Tibial nerve (tissue), 4 donors: Measurements from ENCODE around the gene TOR2A. TPM values are rescaled to one million over a fixed set of nuclear protein-coding genes. Genes with fewer than 3 reads are reported as not detected.

Experiments
- DNase-seq, 2 donors: peaks; one replicate each; pipeline ENCODE4 v3.0.0-alpha.2; 2019; ENCODE audit warnings: low spot score in 2 of 2
- H3K27ac ChIP-seq, 4 donors: fragments of 200-600 bp; sonication (generic) in 3 of 4; one replicate each; pipeline ENCODE4 v1.5.1; 2017 to 2019; ENCODE audit warnings: mild to moderate bottlenecking in 1 of 4
- H3K27me3 ChIP-seq, 2 donors: fragments of 200-600 bp; sonication (generic) in 1 of 2; one replicate each; pipeline versions ENCODE4 v1.5.1 to v1.6.0; 2017 to 2019
- H3K36me3 ChIP-seq, 3 donors: fragments of 200-600 bp; sonication (generic); one replicate each; pipeline ENCODE4 v1.5.1; 2018 to 2019
- H3K4me1 ChIP-seq, 4 donors: fragments of 200-600 bp; sonication (generic) in 3 of 4; one replicate each; pipeline ENCODE4 v1.5.1; 2017 to 2019
- H3K4me3 ChIP-seq, 4 donors: fragments of 200-600 bp; sonication (generic) in 3 of 4; one replicate each; pipeline ENCODE4 v1.5.1; 2017 to 2019; ENCODE audit warnings: mild to moderate bottlenecking in 1 of 4, moderate library complexity in 1 of 4
- H3K9me3 ChIP-seq, 4 donors: fragments of 200-600 bp; sonication (generic) in 3 of 4; one replicate each; pipeline ENCODE4 v1.5.1; 2017 to 2019
- EP300 ChIP-seq, 2 donors: sonication (generic); formaldehyde crosslinking; IDR thresholded peaks; one replicate each; pipeline ENCODE4 v1.6.1; 2017; ENCODE audit warnings: antibody characterized with exemption in 2 of 2, mild to moderate bottlenecking in 1 of 2
- POLR2A ChIP-seq, 2 donors: fragments of 450-650 bp; IDR thresholded peaks; one replicate each; pipeline ENCODE4 v1.6.1; 2017; ENCODE audit warnings: antibody characterized with exemption in 2 of 2, mild to moderate bottlenecking in 2 of 2, moderate library complexity in 2 of 2
- WGBS, 2 donors: methylation state at CpG; one replicate each; pipeline ENCODE4 v1.1.5; 2018; 5-methylcytosine and 5-hydroxymethylcytosine counted together
- total RNA-seq, 4 donors: library from RNA; depleted of rRNA; stranded (reverse); fragments of >200 nt; gene quantifications; one replicate each; pipeline ENCODE4 v1.1.0, GENCODE V29; 2016
- TF ChIP-seq, protein P1 (sequence below), 5 experiments: fragments of 200-600 bp in 3 of 5; fragments of 450-650 bp in 2 of 5; sonication (generic) in 3 of 5; IDR thresholded peaks; one replicate each; pipeline ENCODE4 v1.5.1; 2016 to 2019; ENCODE audit warnings: antibody characterized with exemption in 5 of 5, mild to moderate bottlenecking in 3 of 5, moderate library complexity in 2 of 5

TOR2A gene
- total RNA-seq, 4 donors from 2014 or later = 13.3 to 15.3 (median 14.4) TPM

DNA sequence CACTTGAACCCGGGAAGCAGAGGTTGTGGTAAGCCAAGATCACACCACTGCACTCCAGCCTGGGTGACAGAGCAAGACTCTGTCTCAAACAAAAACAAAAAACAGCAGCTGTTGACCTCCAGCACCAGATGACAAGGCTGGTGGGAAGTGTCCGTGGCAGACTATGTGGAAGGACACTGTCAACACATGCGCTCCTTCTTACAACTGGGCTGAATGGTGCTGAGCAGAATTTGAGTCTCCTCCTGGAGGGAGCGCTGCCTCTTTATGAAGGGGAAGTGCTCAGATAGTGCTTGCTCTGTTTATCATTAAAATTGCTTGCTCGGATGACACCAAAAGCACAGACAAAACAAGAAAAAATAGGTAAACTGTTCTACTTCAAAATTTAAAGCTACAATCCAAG lies 37.5 kb downstream of the TOR2A start:
- TF ChIP-seq, protein P1, sequence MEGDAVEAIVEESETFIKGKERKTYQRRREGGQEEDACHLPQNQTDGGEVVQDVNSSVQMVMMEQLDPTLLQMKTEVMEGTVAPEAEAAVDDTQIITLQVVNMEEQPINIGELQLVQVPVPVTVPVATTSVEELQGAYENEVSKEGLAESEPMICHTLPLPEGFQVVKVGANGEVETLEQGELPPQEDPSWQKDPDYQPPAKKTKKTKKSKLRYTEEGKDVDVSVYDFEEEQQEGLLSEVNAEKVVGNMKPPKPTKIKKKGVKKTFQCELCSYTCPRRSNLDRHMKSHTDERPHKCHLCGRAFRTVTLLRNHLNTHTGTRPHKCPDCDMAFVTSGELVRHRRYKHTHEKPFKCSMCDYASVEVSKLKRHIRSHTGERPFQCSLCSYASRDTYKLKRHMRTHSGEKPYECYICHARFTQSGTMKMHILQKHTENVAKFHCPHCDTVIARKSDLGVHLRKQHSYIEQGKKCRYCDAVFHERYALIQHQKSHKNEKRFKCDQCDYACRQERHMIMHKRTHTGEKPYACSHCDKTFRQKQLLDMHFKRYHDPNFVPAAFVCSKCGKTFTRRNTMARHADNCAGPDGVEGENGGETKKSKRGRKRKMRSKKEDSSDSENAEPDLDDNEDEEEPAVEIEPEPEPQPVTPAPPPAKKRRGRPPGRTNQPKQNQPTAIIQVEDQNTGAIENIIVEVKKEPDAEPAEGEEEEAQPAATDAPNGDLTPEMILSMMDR (IDR thresholded peaks at IDR 0.05) = no peak
- TF ChIP-seq POLR2A (IDR thresholded peaks at IDR 0.05) (no peak), EP300 (IDR thresholded peaks at IDR 0.05) (no peak)
- Histone ChIP-seq H3K27me3 (no peaks in the 10 kb centered on the region), H3K27ac (no peak overlapping the region), H3K36me3 (peaks cover 0 to 16% (median 0%) of the 10 kb centered on the region in 3 donors), H3K4me3 (no peak overlapping the region), H3K9me3 (no peaks in the 10 kb centered on the region), H3K4me1 (peaks cover 0 to 26% (median 3%) of the 10 kb centered on the region in 4 donors)
- DNase-seq = no peak
- 74 to 76% methylated on average over 5 of the region's 5 CpGs for WGBS, 2 donors

DNA sequence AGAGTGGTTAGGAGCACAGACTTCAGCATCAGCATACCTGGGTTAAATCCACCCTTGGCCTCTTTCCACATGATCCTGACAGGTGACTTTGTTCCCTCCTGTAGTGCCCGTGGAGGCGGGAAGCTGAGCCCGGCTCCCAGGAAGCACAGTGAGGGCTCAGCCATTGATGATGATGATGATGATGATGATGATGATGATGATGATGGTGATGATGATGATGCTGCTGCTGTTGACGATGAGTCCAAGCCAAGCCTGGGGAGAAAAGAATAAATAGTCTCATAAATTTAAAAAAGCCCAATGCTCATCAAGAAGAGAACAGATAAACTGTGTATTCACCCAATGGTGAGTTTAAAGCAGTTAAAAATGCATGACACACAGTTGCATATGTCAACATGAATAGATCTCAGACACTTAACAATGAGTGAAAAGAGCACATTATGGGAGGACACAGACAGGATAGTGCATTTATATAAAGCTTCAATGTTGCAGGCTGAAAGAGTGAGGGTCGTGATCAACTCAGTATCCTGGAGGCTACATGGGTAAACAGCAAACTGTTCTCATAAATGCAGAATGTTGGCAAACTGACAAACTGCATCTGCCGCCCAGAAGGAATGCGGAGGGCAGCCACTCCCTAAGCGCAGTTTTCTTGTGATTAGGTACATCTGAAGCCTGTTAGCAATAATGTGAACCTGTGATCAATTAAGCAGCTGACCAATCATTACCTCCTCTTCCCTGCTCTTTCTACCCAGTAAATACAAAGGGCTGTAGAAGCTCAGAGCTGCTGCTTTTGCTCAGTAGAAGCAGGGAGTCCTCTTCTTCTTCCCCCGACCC lies 40.0 kb downstream of the TOR2A start:
- TF ChIP-seq EP300 (IDR thresholded peaks at IDR 0.05) (no peak), POLR2A (IDR thresholded peaks at IDR 0.05) (no peak)
- TF ChIP-seq, protein P1 (IDR thresholded peaks at IDR 0.05) = no peak
- Histone ChIP-seq H3K27me3 (no peaks in the 10 kb centered on the region), H3K9me3 (no peaks in the 10 kb centered on the region), H3K27ac (peak overlapping the region in 2 of 4 donors; percentile 34 to 50), H3K36me3 (peaks cover 0 to 38% (median 0%) of the 10 kb centered on the region in 3 donors), H3K4me1 (peaks cover 0 to 25% (median 3%) of the 10 kb centered on the region in 4 donors), H3K4me3 (no peak overlapping the region)
- DNase-seq = no peak
- 47 to 56% methylated on average over 9 of the region's 9 CpGs for WGBS, 2 donors

DNA sequence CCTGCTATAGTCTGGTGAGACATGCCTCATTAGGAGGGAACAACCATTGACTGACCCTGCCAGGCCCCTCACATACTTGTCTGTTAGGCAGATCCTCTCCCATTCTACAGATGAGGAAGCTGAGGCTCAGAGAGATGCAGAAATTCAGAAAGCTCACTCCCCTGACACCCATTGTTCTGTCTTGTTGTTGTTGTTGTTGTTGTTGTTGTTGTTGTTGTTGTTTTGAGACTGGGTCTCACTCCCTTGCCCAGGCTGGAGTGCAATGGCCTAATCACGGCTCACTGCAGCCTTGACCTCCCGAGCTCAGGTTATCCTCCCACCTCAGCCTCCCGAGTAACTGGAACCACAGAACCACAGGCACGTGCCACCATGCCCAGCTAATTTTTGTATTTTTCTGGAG lies 41.4 kb downstream of the TOR2A start:
- WGBS, 2 donors = 86 to 91% methylated on average over 4 of the region's 4 CpGs
- Histone ChIP-seq H3K27me3 (no peaks in the 10 kb centered on the region), H3K27ac (no peak overlapping the region), H3K4me3 (no peak overlapping the region), H3K4me1 (peaks cover 0 to 12% (median 0%) of the 10 kb centered on the region in 4 donors), H3K9me3 (no peaks in the 10 kb centered on the region), H3K36me3 (peaks cover 0 to 52% (median 0%) of the 10 kb centered on the region in 3 donors)
- no peak for TF ChIP-seq POLR2A (IDR thresholded peaks at IDR 0.05)
- TF ChIP-seq, protein P1 (IDR thresholded peaks at IDR 0.05) = no peak
- no peak for TF ChIP-seq EP300 (IDR thresholded peaks at IDR 0.05)
- no peak for DNase-seq

DNA sequence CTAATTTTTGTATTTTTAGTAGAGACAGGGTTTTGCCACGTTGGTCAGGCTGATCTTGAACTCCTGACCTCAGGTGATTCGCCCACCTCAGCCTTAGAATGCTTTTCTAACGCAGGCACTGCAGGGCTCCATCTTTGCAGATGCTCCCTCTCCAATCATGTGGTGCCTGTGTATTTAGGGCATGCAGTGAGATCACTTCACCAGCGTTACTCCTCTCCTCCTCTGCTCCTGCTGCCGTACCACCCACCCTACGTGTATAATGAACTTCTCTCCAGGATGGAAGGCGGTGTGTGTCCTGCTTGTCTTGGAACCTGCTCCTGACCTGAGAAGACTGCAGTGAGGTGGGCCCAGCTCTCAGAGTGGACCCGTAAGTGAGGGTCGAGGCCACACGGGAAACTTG lies 42.0 kb downstream of the TOR2A start:
- 83 to 91% methylated on average over 10 of the region's 10 CpGs for WGBS, 2 donors
- H3K9me3 ChIP-seq = no peaks in the 10 kb centered on the region
- no peak for DNase-seq
- no peak overlapping the region for H3K4me3 ChIP-seq
- H3K4me1 ChIP-seq = peaks cover 0 to 9% (median 0%) of the 10 kb centered on the region in 4 donors
- TF ChIP-seq, protein P1 (IDR thresholded peaks at IDR 0.05) = no peak
- no peak for TF ChIP-seq EP300 (IDR thresholded peaks at IDR 0.05)
- no peak for TF ChIP-seq POLR2A (IDR thresholded peaks at IDR 0.05)
- peaks cover 0 to 57% (median 0%) of the 10 kb centered on the region in 3 donors for H3K36me3 ChIP-seq
- H3K27ac ChIP-seq = no peak overlapping the region
- no peaks in the 10 kb centered on the region for H3K27me3 ChIP-seq

DNA sequence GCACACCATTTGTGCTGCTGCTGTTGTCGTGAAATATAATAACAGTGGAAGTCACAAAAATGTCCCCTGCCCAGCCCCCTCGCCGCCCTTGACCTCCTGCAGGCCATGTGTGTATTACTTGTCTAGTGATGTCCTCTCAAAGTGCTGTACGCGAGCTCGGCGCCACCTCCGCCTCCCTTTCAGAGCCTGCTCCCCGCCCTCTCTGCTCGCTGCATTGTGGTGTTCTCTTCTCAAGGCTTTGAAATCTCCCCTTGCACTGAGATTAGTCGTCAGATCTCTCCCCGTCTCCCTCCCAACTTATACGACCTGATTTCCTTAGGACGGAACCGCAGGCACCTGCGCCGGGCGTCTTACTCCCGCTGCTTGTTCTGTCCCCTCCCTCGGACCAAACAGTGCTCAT lies 43.0 kb downstream of the TOR2A start:
- Histone ChIP-seq H3K27ac (no peak overlapping the region), H3K9me3 (no peaks in the 10 kb centered on the region), H3K4me3 (no peak overlapping the region), H3K27me3 (no peaks in the 10 kb centered on the region), H3K4me1 (peaks cover 0 to 9% (median 0%) of the 10 kb centered on the region in 4 donors), H3K36me3 (peaks cover 0 to 68% (median 0%) of the 10 kb centered on the region in 3 donors)
- no peak for DNase-seq
- TF ChIP-seq, protein P1 (IDR thresholded peaks at IDR 0.05) = no peak
- TF ChIP-seq EP300 (IDR thresholded peaks at IDR 0.05) (no peak), POLR2A (IDR thresholded peaks at IDR 0.05) (no peak)
- WGBS, 2 donors = 75 to 77% methylated on average over 20 of the region's 20 CpGs
